BLaER1 treated with 17β-estradiol and CSF1 and Interleukin-3, amounts not matched to agents 10 nM and 100 nM (cell line): ENCODE data around the gene CDH4.
A peak's percentile ranks its signal among the peaks of the same experiment; 100 is the strongest.

Experiments
- H3K27ac ChIP-seq, 11 experiments: shearing (Covaris generic); formaldehyde crosslinking; 2 replicates each; pipeline ENCODE4 v1.8.1; 2022
- H3K27me3 ChIP-seq, 11 experiments: shearing (Covaris generic); formaldehyde crosslinking; 2 replicates each; pipeline ENCODE4 v1.8.1; 2022
- H3K36me3 ChIP-seq, 11 experiments: shearing (Covaris generic); formaldehyde crosslinking; 2 replicates each; pipeline ENCODE4 v1.8.1; 2022
- H3K4me1 ChIP-seq, 10 experiments: shearing (Covaris generic); formaldehyde crosslinking; 2 replicates each; pipeline ENCODE4 v1.8.1; 2022
- H3K4me2 ChIP-seq, 11 experiments: shearing (Covaris generic); formaldehyde crosslinking; 2 replicates each; pipeline ENCODE4 v1.8.1; 2022
- H3K4me3 ChIP-seq, 10 experiments: shearing (Covaris generic); formaldehyde crosslinking; 2 replicates each; pipeline ENCODE4 v1.8.1; 2022
- H3K9ac ChIP-seq, 11 experiments: shearing (Covaris generic); formaldehyde crosslinking; 2 replicates each; pipeline ENCODE4 v1.8.1; 2022
- H3K9me3 ChIP-seq, 11 experiments: shearing (Covaris generic); formaldehyde crosslinking; replicated peaks in 1 of 11; 2 replicates each; pipeline ENCODE4 v1.8.1; 2022
- H4K20me1 ChIP-seq, 11 experiments: shearing (Covaris generic); formaldehyde crosslinking; 2 replicates each; pipeline ENCODE4 v1.8.1; 2022
- Cebpa-rat ChIP-seq, 11 experiments: shearing (Covaris generic); IDR thresholded peaks; 2 replicates each; pipeline ENCODE4 v1.8.1; 2022

Gene CDH4

GRCh38 chr20:61531553-61532345, 279.7 kb downstream of the CDH4 start:
- H3K9ac ChIP-seq = no peak overlapping the region
- no peak overlapping the region for H3K27ac ChIP-seq
- H3K36me3 ChIP-seq = no peaks in the 10 kb centered on the region
- H3K4me2 ChIP-seq = no peak overlapping the region
- H3K9me3 ChIP-seq = no peaks in the 10 kb centered on the region
- no peak for TF ChIP-seq Cebpa-rat (IDR thresholded peaks at IDR 0.05)
- peaks cover 0 to 17% (median 0%) of the 10 kb centered on the region in 11 experiments; a peak in 8 of 22 replicates for H4K20me1 ChIP-seq
- H3K4me3 ChIP-seq = no peak overlapping the region
- H3K27me3 ChIP-seq = no peaks in the 10 kb centered on the region
- H3K4me1 ChIP-seq = no peaks in the 10 kb centered on the region; a peak in 1 of 20 replicates

GRCh38 chr20:61532736-61533135, 280.7 kb downstream of the CDH4 start:
- Histone ChIP-seq H3K27me3 (no peaks in the 10 kb centered on the region), H4K20me1 (peaks cover 0 to 17% (median 0%) of the 10 kb centered on the region in 11 experiments; a peak in 8 of 22 replicates), H3K4me1 (peaks cover 0 to 6% (median 3%) of the 10 kb centered on the region in 10 experiments; a peak in 15 of 20 replicates), H3K9me3 (no peaks in the 10 kb centered on the region), H3K4me3 (no peak overlapping the region), H3K4me2 (no peak overlapping the region), H3K27ac (no peak overlapping the region), H3K9ac (no peak overlapping the region), H3K36me3 (no peaks in the 10 kb centered on the region)
- TF ChIP-seq Cebpa-rat (IDR thresholded peaks at IDR 0.05) = no peak

- no peak overlapping the region for H3K4me3 ChIP-seq
- H3K9ac ChIP-seq = no peak overlapping the region
- no peaks in the 10 kb centered on the region for H3K9me3 ChIP-seq
- H3K36me3 ChIP-seq = no peaks in the 10 kb centered on the region
- H3K4me2 ChIP-seq = no peak overlapping the region
- H3K4me1 ChIP-seq = peaks cover 3 to 11% (median 8%) of the 10 kb centered on the region in 10 experiments
- TF ChIP-seq Cebpa-rat (IDR thresholded peaks at IDR 0.05) = no peak
- H4K20me1 ChIP-seq = peaks cover 0 to 18% (median 0%) of the 10 kb centered on the region in 11 experiments; a peak in 8 of 22 replicates
- no peaks in the 10 kb centered on the region for H3K27me3 ChIP-seq
- H3K27ac ChIP-seq = no peak overlapping the region
Measured at GRCh38 chr20:61533231-61533631, 281.2 kb downstream of the CDH4 start.

GRCh38 chr20:61534346-61534745, 282.3 kb downstream of the CDH4 start:
- peaks cover 11 to 22% (median 19%) of the 10 kb centered on the region in 10 experiments for H3K4me1 ChIP-seq
- no peak overlapping the region for H3K4me2 ChIP-seq
- H4K20me1 ChIP-seq = peaks cover 0 to 25% (median 0%) of the 10 kb centered on the region in 11 experiments; a peak in 8 of 22 replicates
- no peak overlapping the region for H3K9ac ChIP-seq
- no peaks in the 10 kb centered on the region for H3K27me3 ChIP-seq
- H3K36me3 ChIP-seq = no peaks in the 10 kb centered on the region
- TF ChIP-seq Cebpa-rat (IDR thresholded peaks at IDR 0.05) = no peak
- no peaks in the 10 kb centered on the region for H3K9me3 ChIP-seq
- no peak overlapping the region for H3K4me3 ChIP-seq
- no peak overlapping the region for H3K27ac ChIP-seq

- Histone ChIP-seq H3K4me1 (peaks cover 11 to 27% (median 21%) of the 10 kb centered on the region in 10 experiments), H3K4me3 (no peak overlapping the region), H3K27ac (no peak overlapping the region), H3K9ac (no peak overlapping the region), H3K27me3 (no peaks in the 10 kb centered on the region), H3K4me2 (no peak overlapping the region), H4K20me1 (peaks cover 0 to 24% (median 0%) of the 10 kb centered on the region in 11 experiments; a peak in 8 of 22 replicates), H3K9me3 (no peaks in the 10 kb centered on the region), H3K36me3 (no peaks in the 10 kb centered on the region)
- no peak for TF ChIP-seq Cebpa-rat (IDR thresholded peaks at IDR 0.05)
Measured at GRCh38 chr20:61535091-61535490, 283.0 kb downstream of the CDH4 start.

- H3K27me3 ChIP-seq = no peaks in the 10 kb centered on the region
- no peak for TF ChIP-seq Cebpa-rat (IDR thresholded peaks at IDR 0.05)
- no peak overlapping the region for H3K4me2 ChIP-seq
- no peak overlapping the region for H3K9ac ChIP-seq
- no peaks in the 10 kb centered on the region for H3K36me3 ChIP-seq
- peaks cover 11 to 27% (median 21%) of the 10 kb centered on the region in 10 experiments for H3K4me1 ChIP-seq
- no peak overlapping the region for H3K4me3 ChIP-seq
- peaks cover 0 to 20% (median 0%) of the 10 kb centered on the region in 11 experiments; a peak in 8 of 22 replicates for H4K20me1 ChIP-seq
- H3K9me3 ChIP-seq = no peaks in the 10 kb centered on the region
- no peak overlapping the region for H3K27ac ChIP-seq
Measured at GRCh38 chr20:61535536-61535935, 283.5 kb downstream of the CDH4 start.

GRCh38 chr20:61535956-61536355, 283.9 kb downstream of the CDH4 start:
- H3K4me1 ChIP-seq = peaks cover 11 to 27% (median 21%) of the 10 kb centered on the region in 10 experiments
- no peak overlapping the region for H3K9ac ChIP-seq
- H4K20me1 ChIP-seq = peaks cover 0 to 15% (median 0%) of the 10 kb centered on the region in 11 experiments; a peak in 7 of 22 replicates
- H3K27me3 ChIP-seq = no peaks in the 10 kb centered on the region
- no peak overlapping the region for H3K27ac ChIP-seq
- no peaks in the 10 kb centered on the region for H3K36me3 ChIP-seq
- no peak overlapping the region for H3K4me3 ChIP-seq
- H3K9me3 ChIP-seq = no peaks in the 10 kb centered on the region
- H3K4me2 ChIP-seq = no peak overlapping the region
- TF ChIP-seq Cebpa-rat (IDR thresholded peaks at IDR 0.05) = no peak

GRCh38 chr20:61536671-61537070, 284.6 kb downstream of the CDH4 start:
- H3K27ac ChIP-seq = no peak overlapping the region
- H3K9ac ChIP-seq = no peak overlapping the region
- H3K27me3 ChIP-seq = no peaks in the 10 kb centered on the region
- H3K4me2 ChIP-seq = no peak overlapping the region
- TF ChIP-seq Cebpa-rat (IDR thresholded peaks at IDR 0.05) = no peak
- peaks cover 11 to 27% (median 21%) of the 10 kb centered on the region in 10 experiments for H3K4me1 ChIP-seq
- H4K20me1 ChIP-seq = peaks cover 0 to 14% (median 0%) of the 10 kb centered on the region in 11 experiments; a peak in 6 of 22 replicates
- H3K4me3 ChIP-seq = no peak overlapping the region
- H3K36me3 ChIP-seq = no peaks in the 10 kb centered on the region
- no peaks in the 10 kb centered on the region for H3K9me3 ChIP-seq

- peaks cover 0 to 14% (median 0%) of the 10 kb centered on the region in 11 experiments; a peak in 3 of 22 replicates for H4K20me1 ChIP-seq
- no peaks in the 10 kb centered on the region for H3K27me3 ChIP-seq
- H3K4me1 ChIP-seq = peaks cover 11 to 27% (median 21%) of the 10 kb centered on the region in 10 experiments
- TF ChIP-seq Cebpa-rat (IDR thresholded peaks at IDR 0.05) = no peak
- peak overlapping the region; percentile 32 to 88 (median 73); a peak in 20 of 22 replicates for H3K4me2 ChIP-seq
- no peak overlapping the region for H3K27ac ChIP-seq
- no peak overlapping the region for H3K4me3 ChIP-seq
- no peaks in the 10 kb centered on the region for H3K36me3 ChIP-seq
- no peak overlapping the region for H3K9ac ChIP-seq
- no peaks in the 10 kb centered on the region for H3K9me3 ChIP-seq
Measured at GRCh38 chr20:61537239-61538182, 285.4 kb downstream of the CDH4 start.
